ENCODE data around the gene ACOT11.
"Not testable (repeated sequence)": the region's sequence is repeated elsewhere in the genome, so short reads cannot be mapped to it uniquely, and the experiment has no call there.

ACOT11 gene

DNA sequence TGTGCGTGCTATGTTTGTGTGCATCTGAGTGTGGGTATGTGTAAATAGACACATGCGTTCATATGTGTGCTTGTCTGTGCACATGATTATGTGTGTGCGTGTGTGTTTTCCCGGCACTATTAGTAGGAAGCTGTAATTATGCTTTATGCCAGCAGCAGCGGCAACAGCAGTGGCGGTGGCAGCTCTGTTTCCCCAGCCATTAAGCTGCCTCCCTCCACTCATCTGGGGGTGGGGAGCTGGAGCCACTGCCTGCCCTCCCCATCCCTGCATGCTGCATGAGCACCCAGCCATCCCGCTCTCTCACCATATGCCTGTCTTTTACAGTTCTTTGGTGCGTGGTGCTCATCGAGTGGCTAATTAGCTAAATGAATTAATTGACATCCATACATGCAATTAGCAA lies 30.5 kb upstream of the ACOT11 start:
- ChIA-PET CTCF (interaction anchor here (1.2 kb wide), 1 partner anchor 28 kb away, joined by 3 read pairs; no protein-coding TSS in a partner anchor), POLR2A (no interaction called here)
- TF ChIP-seq, protein P1, sequence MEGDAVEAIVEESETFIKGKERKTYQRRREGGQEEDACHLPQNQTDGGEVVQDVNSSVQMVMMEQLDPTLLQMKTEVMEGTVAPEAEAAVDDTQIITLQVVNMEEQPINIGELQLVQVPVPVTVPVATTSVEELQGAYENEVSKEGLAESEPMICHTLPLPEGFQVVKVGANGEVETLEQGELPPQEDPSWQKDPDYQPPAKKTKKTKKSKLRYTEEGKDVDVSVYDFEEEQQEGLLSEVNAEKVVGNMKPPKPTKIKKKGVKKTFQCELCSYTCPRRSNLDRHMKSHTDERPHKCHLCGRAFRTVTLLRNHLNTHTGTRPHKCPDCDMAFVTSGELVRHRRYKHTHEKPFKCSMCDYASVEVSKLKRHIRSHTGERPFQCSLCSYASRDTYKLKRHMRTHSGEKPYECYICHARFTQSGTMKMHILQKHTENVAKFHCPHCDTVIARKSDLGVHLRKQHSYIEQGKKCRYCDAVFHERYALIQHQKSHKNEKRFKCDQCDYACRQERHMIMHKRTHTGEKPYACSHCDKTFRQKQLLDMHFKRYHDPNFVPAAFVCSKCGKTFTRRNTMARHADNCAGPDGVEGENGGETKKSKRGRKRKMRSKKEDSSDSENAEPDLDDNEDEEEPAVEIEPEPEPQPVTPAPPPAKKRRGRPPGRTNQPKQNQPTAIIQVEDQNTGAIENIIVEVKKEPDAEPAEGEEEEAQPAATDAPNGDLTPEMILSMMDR (IDR thresholded peaks at IDR 0.05; ENCODE audit: control extremely low read depth, extremely low read depth, low read depth, missing control alignments), result no peak
- no peak for DNase-seq (ENCODE audit: extremely low spot score)

GRCh38 chr1:54518489-54518888 lies 29.5 kb upstream of the ACOT11 start:
- ChIA-PET POLR2A (no interaction called here), CTCF (interaction anchor here (1.2 kb wide), 1 partner anchor 29 kb away, joined by 3 read pairs; no protein-coding TSS in a partner anchor)
- DNase-seq (ENCODE audit: extremely low spot score), result no peak
- TF ChIP-seq, protein P1 (IDR thresholded peaks at IDR 0.05; ENCODE audit: control extremely low read depth, extremely low read depth, low read depth, missing control alignments), result no peak

DNA sequence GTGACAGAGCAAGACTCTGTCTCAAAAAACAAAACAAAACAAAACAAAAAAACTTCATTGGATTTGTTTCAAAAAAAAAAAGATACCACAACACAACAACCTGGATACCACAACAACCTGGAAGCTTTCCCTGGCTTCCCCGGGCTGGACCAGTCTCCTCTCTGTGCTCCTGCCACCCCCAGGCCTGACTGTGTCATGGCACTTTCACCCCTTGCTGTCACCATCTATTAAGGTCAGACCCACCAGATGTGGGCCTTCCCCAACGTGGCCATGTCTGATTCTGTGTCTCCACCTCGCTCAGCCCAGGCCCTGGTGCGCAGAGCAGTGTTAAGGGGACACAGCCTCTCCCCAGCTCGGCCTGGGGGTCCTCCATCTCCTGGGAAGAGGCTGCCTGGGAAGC lies 28.3 kb upstream of the ACOT11 start:
- ChIA-PET CTCF (no interaction called here), POLR2A (no interaction called here)
- DNase-seq (ENCODE audit: extremely low spot score), result no peak
- TF ChIP-seq, protein P1 (IDR thresholded peaks at IDR 0.05; ENCODE audit: control extremely low read depth, extremely low read depth, low read depth, missing control alignments), result no peak

DNA sequence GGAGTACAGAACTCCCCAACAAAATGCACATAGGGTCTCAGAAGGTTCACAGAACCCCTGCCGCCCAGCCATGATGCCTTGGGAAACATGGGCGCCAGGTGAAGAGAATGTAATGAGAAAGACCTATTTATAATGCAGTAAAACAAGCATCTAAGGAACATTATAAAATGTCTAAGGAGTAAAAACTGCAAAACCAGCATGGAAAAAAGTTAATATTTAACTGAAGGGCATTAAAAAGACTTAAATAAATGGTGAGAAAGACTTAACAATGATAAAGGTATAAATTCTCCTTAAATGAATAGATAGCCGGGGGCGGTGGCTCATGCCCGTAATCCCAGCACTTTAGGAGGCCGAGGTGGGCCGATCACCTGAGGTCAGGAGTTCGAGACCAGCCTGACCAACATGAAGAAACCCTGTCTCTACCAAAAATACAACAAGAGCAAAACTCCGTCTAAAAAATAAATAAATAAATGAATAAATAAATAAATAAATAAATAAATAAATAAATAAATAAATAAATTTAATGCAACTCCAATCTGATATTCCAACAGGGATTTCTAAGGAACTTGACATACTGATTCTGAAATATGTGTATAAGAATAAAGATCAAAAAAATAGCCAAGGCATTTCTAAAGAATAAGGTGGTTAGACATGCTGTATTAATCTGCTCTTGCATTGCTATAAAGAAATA lies 27.3 kb upstream of the ACOT11 start:
- ChIA-PET CTCF (no interaction called here), POLR2A (no interaction called here)

DNA sequence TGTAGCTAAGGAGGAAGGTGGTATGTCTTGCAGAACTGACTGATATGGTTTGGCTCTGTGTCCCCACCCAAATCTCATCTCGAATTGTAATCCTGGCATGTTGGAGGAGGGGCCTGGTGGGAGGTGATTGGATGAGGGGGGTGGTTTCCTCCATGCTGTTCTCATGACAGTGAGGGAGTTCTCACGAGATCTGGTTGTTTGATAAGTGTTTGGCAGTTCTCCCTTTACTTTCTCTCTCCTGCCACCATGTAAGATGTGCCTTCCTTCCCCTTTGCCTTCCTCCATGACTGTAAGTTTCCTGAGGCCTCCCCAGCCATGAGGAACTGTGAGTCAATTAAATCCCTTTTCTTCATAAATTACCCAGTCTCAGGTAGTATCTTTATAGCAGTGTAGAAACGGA lies 21.5 kb upstream of the ACOT11 start:
- POLR2A ChIA-PET; DNase-seq (ENCODE audit: extremely low spot score); CTCF ChIA-PET: not testable (repeated sequence)

More for the DNA sequence above, 27.3 kb upstream of the ACOT11 start:
- TF ChIP-seq, protein P1 (IDR thresholded peaks at IDR 0.05; ENCODE audit: control extremely low read depth, extremely low read depth, low read depth, missing control alignments), result no peak
- DNase-seq (ENCODE audit: extremely low spot score), result no peak

- TF ChIP-seq, protein P1 (IDR thresholded peaks at IDR 0.05; ENCODE audit: control extremely low read depth, extremely low read depth, low read depth, missing control alignments), result no peak
- ChIA-PET CTCF (no interaction called here), POLR2A (no interaction called here)
- DNase-seq (ENCODE audit: extremely low spot score), result no peak
These were observed 19.4 kb upstream of the ACOT11 start for GRCh38 chr1:54528613-54529012.

DNA sequence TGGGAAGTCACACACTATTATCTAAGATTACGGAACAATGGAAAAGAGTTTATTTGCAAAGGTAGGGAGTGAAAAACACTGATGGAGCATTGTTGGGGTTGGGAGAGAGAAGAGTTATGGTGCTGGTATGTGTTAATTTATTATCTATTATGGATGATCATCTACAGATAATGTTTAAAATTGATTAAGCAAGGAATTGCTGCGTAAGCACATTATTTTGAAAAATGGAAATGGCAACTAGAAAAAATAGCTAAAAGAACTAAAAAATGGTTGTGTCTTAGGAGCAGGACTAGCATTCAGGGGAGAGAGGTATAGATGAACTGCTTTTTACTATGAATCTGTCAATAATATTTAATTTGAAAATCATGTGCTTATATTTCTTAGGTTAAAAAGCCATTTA lies 16.0 kb upstream of the ACOT11 start:
- no peak for DNase-seq (ENCODE audit: extremely low spot score)
- TF ChIP-seq, protein P1 (IDR thresholded peaks at IDR 0.05; ENCODE audit: control extremely low read depth, extremely low read depth, low read depth, missing control alignments), result no peak
- POLR2A ChIA-PET, result no interaction called here
- CTCF ChIA-PET, result no interaction called here

- POLR2A ChIA-PET; CTCF ChIA-PET; DNase-seq (ENCODE audit: extremely low spot score): not testable (repeated sequence)
These were observed 11.4 kb upstream of the ACOT11 start for GRCh38 chr1:54536656-54537055.
